Keratinocyte (primary cell): Measurements from ENCODE around the gene TMEM258. TPM values are rescaled to one million over a fixed set of nuclear protein-coding genes. Genes with fewer than 3 reads are reported as not detected.

Experiments
- DNase-seq: peaks from one replicate; pipeline ENCODE4 v3.0.0-alpha.2; 2011; ENCODE audit warnings: low read depth, missing footprints, low spot score
- FAIRE-seq: peaks from 2 replicates; lab custom pipeline; 2011; peaks lifted over from hg19 to GRCh38; lab: Jason Lieb, UNC
- H2AFZ ChIP-seq: 2 replicates; pipeline ENCODE4 v1.6.0; 2012; ENCODE audit warnings: low read length, control low read depth, inconsistent platforms; ENCODE audit not compliant: control insufficient read depth
- H3K27ac ChIP-seq: 2 replicates; pipeline ENCODE4 v1.5.1; 2011; ENCODE audit warnings: low read length; ENCODE audit not compliant: control insufficient read depth, insufficient read depth
- H3K27me3 ChIP-seq: 3 replicates; pipeline ENCODE4 v1.6.0; 2011; ENCODE audit warnings: low read length; ENCODE audit not compliant: control insufficient read depth, insufficient read depth; ENCODE audit errors: extremely low read depth
- H3K36me3 ChIP-seq, 2 experiments: 2 replicates in 1 of 2; 3 replicates in 1 of 2; pipeline ENCODE4 v1.5.1; 2011; ENCODE audit warnings: low read length in 2 of 2, mild to moderate bottlenecking in 1 of 2; ENCODE audit not compliant: control insufficient read depth in 2 of 2, insufficient read depth in 2 of 2; ENCODE audit errors: extremely low read depth in 1 of 2
- H3K4me1 ChIP-seq: 3 replicates; pipeline ENCODE4 v1.5.1; 2011; ENCODE audit warnings: low read length; ENCODE audit not compliant: control insufficient read depth, insufficient read depth; ENCODE audit errors: extremely low read depth
- H3K4me2 ChIP-seq: 3 replicates; pipeline ENCODE4 v1.6.0; 2011; ENCODE audit warnings: low read depth, low read length; ENCODE audit not compliant: control insufficient read depth, insufficient read depth; ENCODE audit errors: extremely low read depth
- H3K4me3 ChIP-seq, 3 experiments: fragments of 200-600 bp in 1 of 3; sonication (generic) in 1 of 3; 2 replicates in 2 of 3; 3 replicates in 1 of 3; pipeline ENCODE4 v1.5.1; 2011 to 2016; ENCODE audit warnings: low read length in 3 of 3, mild to moderate bottlenecking in 3 of 3, control low read depth in 2 of 3, inconsistent platforms in 1 of 3, low read depth in 1 of 3, mixed read lengths in 1 of 3, mixed run types in 1 of 3, moderate library complexity in 1 of 3; ENCODE audit not compliant: control insufficient read depth in 2 of 3, insufficient read depth in 2 of 3; ENCODE audit errors: extremely low read depth in 1 of 3
- H3K79me2 ChIP-seq: 2 replicates; pipeline ENCODE4 v1.6.0; 2012; ENCODE audit warnings: low read length; ENCODE audit not compliant: control insufficient read depth, insufficient read depth
- H3K9ac ChIP-seq: 3 replicates; pipeline ENCODE4 v1.6.0; 2011; ENCODE audit warnings: low read length; ENCODE audit not compliant: control insufficient read depth, insufficient read depth; ENCODE audit errors: extremely low read depth
- H3K9me1 ChIP-seq: 3 replicates; pipeline ENCODE4 v1.6.0; 2011; ENCODE audit warnings: low read length; ENCODE audit not compliant: control insufficient read depth, insufficient read depth; ENCODE audit errors: extremely low read depth
- H3K9me3 ChIP-seq: 2 replicates; pipeline ENCODE4 v1.5.1; 2012; ENCODE audit warnings: low read depth, low read length; ENCODE audit not compliant: control insufficient read depth
- H4K20me1 ChIP-seq: 3 replicates; pipeline ENCODE4 v1.6.0; 2011; ENCODE audit warnings: low read length; ENCODE audit not compliant: control insufficient read depth, insufficient read depth; ENCODE audit errors: extremely low read depth
- EZH2 ChIP-seq: IDR thresholded peaks from one replicate; pipeline ENCODE4 v1.6.1; 2012; ENCODE audit warnings: inconsistent platforms, mild to moderate bottlenecking, low read length, moderate library complexity
- dilution Hi-C: fragments of 300-500 bp; cut with MboI; formaldehyde crosslinking; loops from one replicate; pipeline ENCODE4 v1.7.0; 2020; ENCODE audit warnings: low sequenced_read_pairs; ENCODE audit not compliant: extremely low pct_ligation_motif_present
- polyA plus RNA-seq, 5 experiments: library from polyadenylated mRNA; depleted of rRNA in 3 of 5; stranded (reverse) in 3 of 5; stranded (forward) in 1 of 5; unstranded in 1 of 5; fragments of >200 nt; gene quantifications; 1 replicate in 1 of 5; 2 replicates in 3 of 5; 3 replicates in 1 of 5; pipeline versions ENCODE4 v1.2.1 to v1.2.3, GENCODE V29; 2011 to 2012; ENCODE audit warnings: missing spikeins in 2 of 5, low read depth in 1 of 5, low replicate concordance in 1 of 5
- TF ChIP-seq, protein P1 (sequence below), 3 experiments: IDR thresholded peaks in 1 of 3; conservative IDR thresholded peaks in 1 of 3; optimal IDR thresholded peaks in 1 of 3; 2 replicates in 2 of 3; 3 replicates in 1 of 3; pipeline versions ENCODE3 to v1.5.1; 2011; ENCODE audit warnings: low read length in 3 of 3, mild to moderate bottlenecking in 3 of 3, moderate library complexity in 2 of 3, control low read depth in 1 of 3, inconsistent platforms in 1 of 3; ENCODE audit not compliant: insufficient read depth in 2 of 3; ENCODE audit errors: extremely low read depth in 1 of 3

TMEM258 gene
- polyA plus RNA-seq, 1 donor (not counting 4 experiments of a cell fraction or from before 2014, with no cell fraction given), result 249 TPM

DNA sequence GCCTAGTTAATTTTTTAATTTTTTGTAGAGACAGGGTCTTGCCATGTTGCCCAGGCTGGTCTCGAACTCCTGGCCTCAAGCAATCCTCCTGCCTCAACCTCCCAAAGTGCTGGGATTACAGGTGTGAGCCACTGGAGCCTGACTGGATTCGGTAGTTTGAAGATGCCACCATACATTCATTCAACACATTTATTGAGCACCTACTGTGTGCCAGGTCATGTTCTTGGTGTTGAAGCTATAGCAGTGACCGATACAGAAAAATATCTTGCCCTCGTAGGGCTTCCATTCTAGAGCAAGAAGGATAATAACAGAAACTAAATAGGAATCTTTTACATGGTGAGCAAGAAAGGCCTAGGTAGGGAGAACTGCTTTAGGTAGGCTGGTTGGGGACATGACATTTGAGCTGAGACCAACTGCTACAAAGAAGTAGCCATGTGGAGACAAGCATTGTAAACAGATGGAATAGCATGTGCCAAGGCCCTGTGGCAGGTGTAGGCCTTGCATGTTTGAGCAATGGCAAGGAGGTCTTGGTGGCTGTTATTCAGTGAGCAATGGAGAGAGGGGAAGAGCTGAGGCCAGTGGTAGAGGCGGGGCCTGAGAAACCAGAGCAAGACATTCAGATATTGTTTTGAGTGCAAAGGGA, 41.6 kb downstream of the TMEM258 start:
- peaks cover 5% of the 10 kb centered on the region for H4K20me1 ChIP-seq
- no peak overlapping the region for H3K4me2 ChIP-seq
- dilution Hi-C loops, result no loop called here
- H3K36me3 ChIP-seq, result no peaks in the 10 kb centered on the region
- no peak for FAIRE-seq
- H3K79me2 ChIP-seq, result no peaks in the 10 kb centered on the region
- DNase-seq, result no peak
- H3K9me1 ChIP-seq, result no peaks in the 10 kb centered on the region
- no peak overlapping the region for H3K4me3 ChIP-seq
- no peak overlapping the region for H2AFZ ChIP-seq
- H3K27me3 ChIP-seq, result peaks cover 35% of the 10 kb centered on the region
- no peaks in the 10 kb centered on the region for H3K9me3 ChIP-seq
- no peak overlapping the region for H3K27ac ChIP-seq
- TF ChIP-seq, protein P1, sequence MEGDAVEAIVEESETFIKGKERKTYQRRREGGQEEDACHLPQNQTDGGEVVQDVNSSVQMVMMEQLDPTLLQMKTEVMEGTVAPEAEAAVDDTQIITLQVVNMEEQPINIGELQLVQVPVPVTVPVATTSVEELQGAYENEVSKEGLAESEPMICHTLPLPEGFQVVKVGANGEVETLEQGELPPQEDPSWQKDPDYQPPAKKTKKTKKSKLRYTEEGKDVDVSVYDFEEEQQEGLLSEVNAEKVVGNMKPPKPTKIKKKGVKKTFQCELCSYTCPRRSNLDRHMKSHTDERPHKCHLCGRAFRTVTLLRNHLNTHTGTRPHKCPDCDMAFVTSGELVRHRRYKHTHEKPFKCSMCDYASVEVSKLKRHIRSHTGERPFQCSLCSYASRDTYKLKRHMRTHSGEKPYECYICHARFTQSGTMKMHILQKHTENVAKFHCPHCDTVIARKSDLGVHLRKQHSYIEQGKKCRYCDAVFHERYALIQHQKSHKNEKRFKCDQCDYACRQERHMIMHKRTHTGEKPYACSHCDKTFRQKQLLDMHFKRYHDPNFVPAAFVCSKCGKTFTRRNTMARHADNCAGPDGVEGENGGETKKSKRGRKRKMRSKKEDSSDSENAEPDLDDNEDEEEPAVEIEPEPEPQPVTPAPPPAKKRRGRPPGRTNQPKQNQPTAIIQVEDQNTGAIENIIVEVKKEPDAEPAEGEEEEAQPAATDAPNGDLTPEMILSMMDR (optimal IDR thresholded peaks at IDR 0.05 in 1 of 3, IDR thresholded peaks at IDR 0.05 in 1 of 3, conservative IDR thresholded peaks at IDR 0.05 in 1 of 3; ENCODE audit: extremely low read depth in 1 of 3, insufficient read depth in 2 of 3, low read length in 3 of 3), result no peak
- no peak for TF ChIP-seq EZH2
- peaks cover 2% of the 10 kb centered on the region for H3K4me1 ChIP-seq
- no peak overlapping the region for H3K9ac ChIP-seq

DNA sequence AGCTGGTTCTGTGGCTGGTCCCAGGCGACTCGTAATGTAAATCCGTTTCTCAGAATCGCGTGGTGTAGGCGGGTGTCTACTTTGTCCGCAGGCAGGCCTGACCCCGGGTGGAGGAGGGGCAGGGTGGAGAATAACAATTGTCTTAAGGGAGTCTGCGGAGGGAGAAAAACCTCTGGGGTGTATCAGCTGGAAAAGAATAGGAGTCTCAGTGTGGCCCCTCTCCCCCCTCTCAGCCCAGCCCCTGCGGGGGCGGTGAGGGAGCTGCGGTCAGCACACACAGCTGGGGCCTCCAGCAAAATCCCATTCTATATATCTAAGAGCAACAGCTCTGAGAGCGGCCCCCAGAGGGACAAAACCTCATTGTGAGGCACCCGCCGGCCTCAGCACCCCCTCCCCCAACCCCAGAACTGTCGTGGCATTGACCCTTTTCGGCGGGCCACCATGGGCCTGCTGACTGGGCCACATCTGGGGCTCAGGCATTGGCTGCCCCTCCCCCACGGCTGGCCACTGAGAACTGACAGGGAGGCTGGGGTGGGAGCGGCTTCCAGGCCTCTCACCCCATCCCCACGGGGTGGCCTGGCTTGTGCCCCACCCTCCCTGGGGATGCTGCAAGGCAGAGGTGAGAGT, 42.7 kb downstream of the TMEM258 start:
- FAIRE-seq (no peak), DNase-seq (no peak)
- H3K9me1 ChIP-seq, result no peaks in the 10 kb centered on the region
- peaks cover 2% of the 10 kb centered on the region for H3K4me1 ChIP-seq
- H3K4me2 ChIP-seq, result no peak overlapping the region
- TF ChIP-seq, protein P1 (optimal IDR thresholded peaks at IDR 0.05 in 1 of 3, IDR thresholded peaks at IDR 0.05 in 1 of 3, conservative IDR thresholded peaks at IDR 0.05 in 1 of 3; ENCODE audit: extremely low read depth in 1 of 3, insufficient read depth in 2 of 3, low read length in 3 of 3), result no peak
- no peak for TF ChIP-seq EZH2
- peaks cover 35% of the 10 kb centered on the region for H3K27me3 ChIP-seq
- no peaks in the 10 kb centered on the region for H3K79me2 ChIP-seq
- H4K20me1 ChIP-seq, result peaks cover 5% of the 10 kb centered on the region
- H2AFZ ChIP-seq, result no peak overlapping the region
- no peak overlapping the region for H3K4me3 ChIP-seq
- H3K36me3 ChIP-seq, result no peaks in the 10 kb centered on the region
- no peaks in the 10 kb centered on the region for H3K9me3 ChIP-seq
- dilution Hi-C loops, result no loop called here
- no peak overlapping the region for H3K27ac ChIP-seq
- H3K9ac ChIP-seq, result no peak overlapping the region
